Right kidney (tissue), 1 donor: ENCODE data around the gene BST1.
A peak's percentile ranks its signal among the peaks of the same experiment; 100 is the strongest.
"Not testable (repeated sequence)": the region's sequence is repeated elsewhere in the genome, so short reads cannot be mapped to it uniquely, and the experiment has no call there.

ENCODE experiments used
- DNase-seq: peaks from one replicate; pipeline ENCODE4 v3.0.0-alpha.2; 2016

Gene BST1

DNA sequence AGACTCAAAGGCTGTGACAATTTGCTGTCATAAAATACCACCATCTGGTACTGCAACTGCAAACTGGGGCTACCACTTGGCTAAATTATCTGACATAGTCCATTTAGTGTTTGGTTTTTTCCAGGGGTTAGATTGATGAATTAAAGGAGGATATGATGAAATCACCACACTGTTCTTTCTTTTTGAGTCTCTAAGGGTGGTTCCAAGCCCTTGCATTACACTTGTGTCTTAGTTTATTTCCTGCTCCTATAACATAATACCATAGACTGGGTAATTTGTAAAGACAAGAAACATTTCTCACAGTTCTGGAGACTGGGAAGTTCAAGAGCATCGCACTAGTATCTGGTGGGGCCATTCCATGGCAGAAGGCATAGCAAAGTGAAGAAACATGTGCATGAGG is 43.2 kb downstream of the BST1 start:
- no peak for DNase-seq

DNA sequence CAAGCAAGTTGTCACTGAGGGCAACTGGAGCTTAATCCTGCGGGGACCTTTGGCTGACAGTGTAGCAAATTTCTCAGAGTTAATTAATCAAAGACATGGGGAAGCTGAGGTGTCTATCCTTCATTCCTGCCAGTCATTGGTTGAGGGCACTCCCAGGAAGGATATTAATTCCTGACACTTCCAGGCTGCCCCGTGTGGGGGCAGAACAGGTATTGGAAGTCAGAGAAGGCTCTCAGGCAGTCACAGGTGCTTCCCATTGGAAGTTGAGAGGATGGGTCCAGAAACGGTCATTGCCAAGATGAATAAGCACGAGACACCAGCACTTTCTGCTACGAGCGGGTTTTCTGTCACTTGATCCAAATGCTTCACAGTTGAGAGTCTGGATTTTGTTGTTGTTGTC is 46.1 kb downstream of the BST1 start:
- no peak for DNase-seq

DNA sequence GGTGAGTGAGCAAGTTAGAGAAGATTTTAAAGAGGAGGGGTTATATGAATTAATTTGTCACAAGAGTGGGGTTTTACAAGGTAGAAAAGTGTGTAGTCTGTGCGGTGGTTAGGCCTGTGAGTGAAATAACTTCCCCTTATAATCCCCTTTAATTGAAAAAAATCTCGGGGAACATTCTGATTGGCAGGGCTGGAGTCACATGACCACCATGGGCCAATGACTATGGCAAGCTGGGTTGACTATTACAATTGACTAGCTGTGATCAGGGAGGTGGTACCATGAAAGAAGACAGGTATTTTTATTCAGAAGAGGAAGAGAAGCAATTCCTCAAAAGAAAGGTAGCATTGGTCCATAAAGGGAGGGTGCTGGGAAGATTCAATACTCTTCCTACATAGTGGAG is 48.3 kb downstream of the BST1 start:
- DNase-seq = no peak

DNA sequence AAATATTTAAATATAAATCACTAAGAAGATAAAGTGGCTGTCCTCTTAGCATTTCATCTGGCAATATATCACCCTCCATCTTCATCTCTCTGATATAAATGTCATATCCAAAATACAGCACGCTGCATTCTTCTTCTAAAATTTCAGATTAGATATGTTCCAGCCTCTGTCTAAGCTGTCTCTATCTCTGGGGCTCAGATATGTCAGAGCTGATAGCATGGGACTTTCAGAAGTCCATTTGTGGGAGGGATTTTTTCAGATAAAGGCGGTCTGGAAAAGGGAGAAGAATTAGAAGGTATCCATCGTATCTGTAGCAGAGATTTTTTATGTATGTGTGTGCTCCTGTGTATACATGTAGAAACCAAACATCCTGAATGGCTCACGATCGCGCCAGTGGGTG is 50.2 kb downstream of the BST1 start:
- DNase-seq = no peak

DNA sequence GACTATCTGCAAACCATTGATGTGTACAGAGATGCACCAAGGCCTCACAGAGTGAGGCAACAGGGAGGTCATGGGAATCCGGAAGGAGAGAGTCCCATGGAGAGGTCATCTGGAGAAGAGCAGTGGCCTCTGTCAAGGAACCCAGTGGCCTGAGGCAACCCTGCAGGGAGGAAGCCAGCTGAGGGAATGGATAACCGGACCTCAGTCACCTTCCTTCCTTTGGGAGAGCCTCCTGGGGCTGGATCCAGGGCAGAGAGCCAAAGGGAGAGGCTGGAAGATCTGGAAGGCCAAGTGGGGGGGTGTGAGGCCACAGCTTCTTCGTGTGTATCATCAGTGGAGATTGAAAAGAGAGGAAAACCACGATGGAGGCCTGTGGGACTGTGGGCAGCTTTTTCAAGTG is 50.9 kb downstream of the BST1 start:
- no peak for DNase-seq

DNA sequence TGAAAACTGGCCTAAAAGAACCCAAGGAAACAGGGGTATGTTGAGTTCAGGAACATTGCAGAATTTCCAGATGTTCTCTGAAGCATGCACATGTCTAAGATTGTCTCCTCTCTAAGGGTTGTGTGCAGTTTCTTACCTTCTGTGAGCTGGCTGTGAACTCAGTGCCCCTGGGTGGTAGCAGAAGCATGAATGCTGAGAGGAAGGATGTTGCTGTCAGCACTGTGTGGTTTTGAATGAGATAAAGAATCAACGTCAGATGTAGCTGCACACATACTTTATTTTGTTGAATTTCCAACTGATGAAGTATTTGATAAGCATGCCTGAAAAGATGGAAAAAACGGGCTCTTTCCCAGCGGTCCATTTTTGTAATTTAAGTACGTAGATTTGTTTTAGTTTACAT is 51.5 kb downstream of the BST1 start:
- no peak for DNase-seq

DNA sequence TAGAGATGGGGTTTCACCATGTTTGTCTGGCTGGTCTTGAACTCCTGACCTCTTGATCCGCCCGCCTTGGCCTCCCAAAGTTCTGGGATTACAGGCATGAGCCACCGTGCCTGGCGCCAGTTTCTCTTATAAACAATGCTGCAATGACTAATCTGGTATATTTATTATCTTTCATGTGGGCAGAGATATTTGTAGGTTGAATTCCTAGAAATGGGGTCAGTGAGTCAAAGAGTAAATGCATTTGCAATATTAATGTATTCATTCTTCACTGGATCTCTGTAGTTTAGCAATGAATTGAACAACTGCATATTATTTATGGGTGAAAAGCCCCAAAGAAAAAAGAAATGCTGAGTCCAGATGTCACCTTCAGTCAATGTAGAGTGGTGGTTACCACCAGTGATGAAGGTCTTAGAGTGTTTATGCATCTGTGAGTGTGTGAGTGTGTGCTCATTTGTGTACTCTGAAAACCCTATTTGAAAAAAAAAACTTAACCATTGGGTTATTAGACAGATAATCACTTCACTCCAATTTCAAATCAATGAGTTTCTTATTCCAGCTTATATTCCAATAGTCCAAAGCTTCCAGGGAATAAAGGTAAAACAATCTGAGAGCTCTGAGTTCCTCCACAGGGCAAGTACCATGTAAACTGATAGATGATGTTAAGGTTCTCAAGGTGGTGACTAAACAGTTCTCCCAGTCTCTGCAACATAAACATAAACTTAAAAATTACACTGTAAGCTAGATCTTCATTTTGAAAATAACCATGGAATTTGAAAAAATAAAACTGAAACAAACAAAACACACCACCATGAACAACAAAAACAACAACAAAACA is 52.7 kb downstream of the BST1 start:
- no peak for DNase-seq

DNA sequence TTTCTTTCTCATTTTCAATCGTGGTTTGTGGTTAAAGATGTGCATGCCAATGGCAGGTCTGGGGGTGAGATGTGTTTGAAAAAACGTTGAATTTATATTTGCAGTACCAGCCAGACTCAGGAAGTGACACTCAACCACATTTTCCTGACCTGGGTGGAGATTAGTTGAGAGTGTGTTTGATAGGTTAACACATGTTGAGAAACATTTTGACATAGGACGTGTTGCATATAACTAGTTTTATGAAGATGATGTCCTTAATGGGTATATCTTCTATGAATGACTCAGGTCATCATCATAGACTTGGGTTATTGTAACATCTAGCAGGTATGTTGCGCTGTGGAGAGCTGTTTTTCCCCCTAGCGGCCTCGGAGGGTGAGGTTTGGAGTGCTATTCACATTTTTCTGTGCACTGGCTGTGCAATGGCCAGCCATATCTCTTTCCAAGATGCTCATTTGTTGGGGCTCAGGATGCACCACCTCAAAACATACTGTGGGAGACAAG is 53.5 kb downstream of the BST1 start:
- no peak for DNase-seq

DNA sequence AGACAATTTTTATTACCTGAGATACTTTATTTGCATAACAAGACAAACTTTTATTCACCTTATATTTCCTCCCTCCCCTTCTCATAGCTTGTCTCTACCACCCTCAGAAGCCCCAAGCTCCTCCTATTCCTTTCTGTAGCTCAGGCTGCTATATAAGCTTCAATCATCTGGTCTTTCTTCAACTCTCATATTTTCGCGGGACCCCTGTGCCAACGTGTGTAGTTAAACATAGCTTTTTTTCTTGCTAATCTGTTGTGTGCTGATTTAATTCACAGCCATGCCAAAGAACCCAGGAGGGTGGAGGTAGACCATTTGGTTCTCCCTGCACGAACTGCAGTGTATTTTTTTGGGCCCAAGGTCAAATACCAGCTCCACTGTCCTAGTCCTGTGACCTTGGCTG is 54.2 kb downstream of the BST1 start:
- DNase-seq = no peak

DNA sequence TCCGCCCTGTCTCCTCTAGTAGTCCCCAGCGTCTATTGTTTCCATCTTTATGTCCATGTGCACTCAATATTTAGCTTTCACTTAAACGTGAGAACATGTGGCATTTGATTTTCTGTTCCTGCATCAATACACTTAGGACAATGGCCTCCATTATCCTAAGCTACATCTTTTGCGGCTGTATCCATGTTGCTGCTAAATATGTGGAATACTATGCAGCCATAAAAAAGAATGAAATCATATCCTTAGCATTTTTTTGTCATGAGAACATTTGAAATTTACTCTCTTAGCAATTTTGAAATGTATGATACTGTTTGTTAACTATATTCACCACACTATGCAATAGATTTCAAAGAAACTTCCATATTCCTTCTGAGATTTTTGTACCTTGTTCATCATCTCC is 55.4 kb downstream of the BST1 start:
- no peak for DNase-seq

DNA sequence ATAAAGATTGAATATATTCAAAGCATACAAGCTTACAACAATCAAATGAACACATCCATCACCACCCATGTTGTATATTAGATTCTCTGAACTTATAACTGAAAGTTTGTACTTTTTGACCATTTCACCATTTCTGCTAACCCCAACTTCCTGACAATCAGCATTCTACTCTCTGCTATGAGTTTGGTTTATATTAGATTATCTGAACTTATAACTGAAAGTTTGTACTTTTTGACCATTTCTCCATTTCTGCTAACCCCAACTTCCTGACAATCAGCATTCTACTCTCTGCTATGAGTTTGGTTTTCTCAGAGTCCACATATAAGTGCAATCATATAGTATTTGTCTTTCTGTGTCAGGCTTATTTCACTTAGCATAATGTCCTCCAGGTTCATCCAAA is 59.6 kb downstream of the BST1 start:
- not testable (repeated sequence) for DNase-seq

DNA sequence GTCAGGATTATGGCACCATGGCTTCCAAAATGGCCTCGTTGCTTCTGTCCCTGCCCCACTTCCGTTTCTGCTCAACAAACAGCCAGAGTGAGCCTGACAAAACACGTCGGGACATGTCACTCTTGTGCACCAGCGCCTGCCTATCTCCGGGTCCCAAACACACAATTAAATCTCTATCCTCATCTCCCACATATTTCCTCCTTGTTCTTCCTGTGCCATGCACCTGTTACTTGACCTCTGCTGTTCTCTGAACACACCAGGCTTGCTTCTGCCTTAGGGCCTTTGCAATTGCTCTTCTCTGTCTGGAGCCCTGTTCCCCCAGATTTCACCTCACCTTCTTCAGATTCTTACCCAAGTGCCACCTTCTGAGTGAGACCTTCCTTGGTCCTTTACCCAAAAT is 62.5 kb downstream of the BST1 start:
- no peak for DNase-seq

DNA sequence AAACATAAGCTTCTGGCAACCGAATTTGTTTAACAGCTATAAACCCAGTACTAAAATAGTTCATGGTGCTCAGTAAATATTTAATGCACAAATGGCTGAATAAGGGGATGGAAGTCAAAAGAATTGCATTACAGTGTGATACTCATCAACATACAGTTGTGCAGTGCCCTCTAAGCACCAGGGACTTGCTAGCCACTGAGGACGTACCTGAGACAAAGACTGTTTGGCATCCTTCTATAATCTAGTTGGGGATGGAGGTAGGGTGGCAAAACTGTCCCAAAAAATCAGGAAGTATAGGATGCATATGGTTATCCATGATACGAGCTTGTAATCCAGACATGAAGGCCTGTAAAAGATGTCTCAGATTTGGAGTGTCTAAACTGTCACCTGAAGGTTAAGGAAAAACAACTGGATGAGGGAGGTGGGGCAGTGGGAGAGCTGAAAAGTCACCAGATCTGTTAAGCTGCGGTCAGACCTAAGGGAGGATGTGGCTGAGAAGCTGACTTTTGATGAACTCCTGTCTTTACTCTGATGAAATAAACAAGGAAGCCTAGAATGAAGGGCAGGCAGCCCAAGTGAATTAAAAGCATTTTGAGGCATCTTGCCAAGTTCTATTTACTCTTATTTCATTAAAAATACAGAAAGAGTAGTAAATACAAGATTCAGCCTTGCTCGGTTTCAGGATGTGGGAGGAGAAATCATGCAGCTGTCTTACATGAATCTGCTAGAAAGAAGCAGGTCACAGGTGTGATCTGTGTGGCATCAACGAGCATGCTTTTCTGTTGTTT is 63.2 kb downstream of the BST1 start:
- no peak for DNase-seq

DNA sequence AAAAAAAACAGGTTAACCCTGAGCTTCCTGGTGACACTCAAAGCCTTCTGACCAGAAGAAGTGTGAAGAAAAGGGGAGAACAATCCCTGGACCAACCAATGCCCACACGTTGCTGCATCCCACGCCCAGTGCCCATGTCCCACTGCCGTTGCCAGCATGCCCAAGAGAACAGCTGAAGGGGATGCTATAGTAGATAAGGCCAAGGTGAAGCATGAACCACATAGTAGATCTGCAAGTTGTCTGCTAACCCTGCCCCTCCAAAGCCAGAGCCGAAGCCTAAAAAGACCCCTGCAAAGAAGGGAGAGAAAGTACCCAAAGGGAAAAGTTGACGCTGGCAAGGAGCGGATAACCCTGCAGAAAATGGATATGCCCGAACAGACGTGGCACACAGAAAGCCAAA is 64.0 kb downstream of the BST1 start:
- DNase-seq = no peak

DNA sequence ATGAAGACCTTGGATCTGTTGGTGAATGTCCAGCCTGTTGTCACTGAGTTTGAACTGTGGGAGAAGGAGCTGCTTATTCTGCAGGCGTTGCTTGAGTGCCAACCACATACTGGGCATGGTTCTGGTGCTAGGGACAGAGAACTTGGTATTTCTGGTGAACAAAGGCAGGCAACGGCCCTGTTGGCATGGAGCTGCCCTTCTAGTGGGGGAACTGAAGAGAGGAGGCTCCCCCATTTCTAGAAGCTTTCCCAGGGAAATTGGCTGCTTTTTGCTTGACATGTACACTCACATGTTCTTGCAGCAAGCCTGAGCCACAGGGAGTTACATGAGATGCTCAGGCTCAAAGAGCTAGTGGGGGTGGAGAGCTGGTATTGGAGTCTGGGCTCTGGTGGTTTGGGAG is 66.3 kb downstream of the BST1 start:
- DNase-seq = no peak

DNA sequence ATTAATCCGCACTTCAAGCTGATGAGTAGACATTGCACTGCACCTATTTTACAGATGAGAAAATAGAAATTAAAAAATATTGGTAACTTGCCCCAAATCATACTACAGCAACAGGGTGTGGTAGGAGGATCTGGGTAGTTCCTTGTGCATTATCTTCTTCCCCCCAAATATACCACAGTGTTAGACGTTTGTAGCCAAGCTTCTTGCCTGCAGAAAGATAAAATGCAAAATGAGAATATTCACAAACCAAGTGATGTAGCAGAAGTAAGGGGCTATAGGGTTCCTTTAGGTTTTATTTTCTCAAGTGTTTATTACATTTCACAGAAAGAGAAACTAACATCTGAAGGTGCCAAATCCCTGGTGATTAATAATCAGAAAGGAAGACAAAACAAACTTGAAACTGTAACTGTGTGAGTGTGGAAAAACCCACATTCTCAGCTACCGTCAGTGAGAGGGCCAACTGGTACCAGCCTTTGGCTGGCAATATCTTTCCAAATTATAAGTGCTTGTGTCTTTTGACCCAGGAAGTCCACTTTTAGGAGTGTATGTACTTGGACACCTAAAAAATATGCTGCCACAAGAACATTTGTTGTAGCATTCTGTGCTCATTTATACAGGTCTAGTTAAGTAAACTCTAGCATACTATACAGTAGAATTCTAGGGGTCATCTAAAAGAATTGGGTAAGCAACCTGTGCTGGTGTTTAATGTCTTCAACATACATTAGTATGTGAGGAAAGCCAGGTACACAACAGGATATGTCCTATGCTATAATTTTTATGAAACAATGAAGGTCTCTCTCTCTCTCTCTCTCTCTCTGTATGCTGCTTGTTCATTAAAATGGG is 68.6 kb downstream of the BST1 start:
- DNase-seq = no peak

DNA sequence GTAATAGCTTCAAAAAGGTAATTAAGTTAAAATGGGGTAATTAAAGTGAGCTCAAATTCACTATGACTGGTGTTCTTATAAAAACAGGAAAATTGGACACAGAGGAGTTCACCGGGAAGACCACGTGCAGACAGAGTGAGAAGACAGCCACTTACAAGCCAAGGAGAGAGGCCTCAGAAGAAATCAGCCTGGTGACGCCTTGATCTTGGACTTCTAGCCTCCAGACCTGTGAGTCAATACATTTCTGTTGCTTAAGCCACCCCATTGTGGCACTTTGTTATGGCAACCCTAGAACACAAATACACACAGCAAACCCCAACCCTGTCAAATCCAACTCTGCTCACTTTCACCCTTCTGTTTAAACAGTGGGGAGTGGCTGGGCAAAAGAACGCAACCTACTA is 71.2 kb downstream of the BST1 start:
- DNase-seq = no peak

DNA sequence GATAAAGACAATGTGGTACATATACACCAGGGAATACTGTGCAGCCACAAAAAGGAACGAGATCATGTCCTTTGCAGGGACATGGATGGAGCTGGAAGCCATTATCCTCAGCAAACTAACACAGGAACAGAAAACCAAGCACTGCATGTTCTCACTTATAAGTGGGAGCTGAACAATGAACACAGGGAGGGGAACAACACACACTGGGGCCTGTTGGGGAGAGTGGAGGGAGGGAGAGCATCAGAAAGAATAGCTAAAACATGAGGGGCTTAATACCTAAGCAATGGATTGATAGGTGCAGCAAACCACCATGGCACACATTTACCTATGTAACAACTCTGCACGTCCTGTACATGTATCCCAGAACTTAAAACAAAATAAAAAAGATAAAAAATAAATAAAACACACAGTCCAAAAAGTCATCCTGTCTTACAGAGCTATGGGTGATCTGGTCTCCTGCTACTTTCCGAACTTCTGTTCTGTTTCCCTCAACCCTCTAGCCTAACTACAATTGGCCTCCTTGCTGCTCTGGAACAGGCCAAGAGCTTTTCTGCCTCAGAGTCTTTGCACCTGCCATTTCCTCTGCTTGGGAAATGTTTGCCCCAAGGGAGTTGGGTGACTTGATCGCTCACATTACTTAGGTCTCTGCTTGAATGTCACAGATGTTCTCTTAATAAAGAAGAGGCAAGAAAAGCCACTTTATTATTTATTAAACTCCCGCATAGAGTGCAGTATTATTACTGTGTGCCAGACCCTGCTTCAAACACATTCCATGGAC is 74.2 kb downstream of the BST1 start:
- no peak for DNase-seq

DNA sequence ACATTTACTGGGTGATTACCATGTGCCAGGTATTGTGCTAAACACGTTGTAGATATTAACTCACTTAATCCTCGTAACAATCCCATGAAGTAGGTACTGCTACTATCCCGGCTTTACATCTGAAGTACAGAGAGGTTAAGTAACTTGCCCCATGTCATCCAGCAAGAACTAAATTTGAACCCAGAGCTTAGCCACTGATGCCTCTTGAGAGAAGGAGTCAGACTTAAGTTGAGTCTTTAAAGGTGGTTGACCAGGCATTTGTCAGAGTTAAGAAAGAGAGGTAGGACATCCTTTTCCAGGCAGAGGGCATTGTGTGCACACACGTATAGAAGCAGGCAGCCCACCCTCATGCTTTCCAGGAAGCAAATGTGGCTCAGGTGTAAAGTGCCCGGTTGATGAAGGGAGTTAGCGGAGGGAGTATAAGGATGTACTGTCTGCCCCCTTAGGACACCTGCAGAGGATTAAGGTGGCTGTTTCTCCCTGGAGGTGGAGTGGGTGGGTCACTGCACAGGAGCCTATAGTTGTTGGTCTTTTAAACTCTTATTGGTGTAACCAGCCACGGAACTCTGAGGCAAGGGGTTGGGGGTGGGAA is 74.9 kb downstream of the BST1 start:
- no peak for DNase-seq

DNA sequence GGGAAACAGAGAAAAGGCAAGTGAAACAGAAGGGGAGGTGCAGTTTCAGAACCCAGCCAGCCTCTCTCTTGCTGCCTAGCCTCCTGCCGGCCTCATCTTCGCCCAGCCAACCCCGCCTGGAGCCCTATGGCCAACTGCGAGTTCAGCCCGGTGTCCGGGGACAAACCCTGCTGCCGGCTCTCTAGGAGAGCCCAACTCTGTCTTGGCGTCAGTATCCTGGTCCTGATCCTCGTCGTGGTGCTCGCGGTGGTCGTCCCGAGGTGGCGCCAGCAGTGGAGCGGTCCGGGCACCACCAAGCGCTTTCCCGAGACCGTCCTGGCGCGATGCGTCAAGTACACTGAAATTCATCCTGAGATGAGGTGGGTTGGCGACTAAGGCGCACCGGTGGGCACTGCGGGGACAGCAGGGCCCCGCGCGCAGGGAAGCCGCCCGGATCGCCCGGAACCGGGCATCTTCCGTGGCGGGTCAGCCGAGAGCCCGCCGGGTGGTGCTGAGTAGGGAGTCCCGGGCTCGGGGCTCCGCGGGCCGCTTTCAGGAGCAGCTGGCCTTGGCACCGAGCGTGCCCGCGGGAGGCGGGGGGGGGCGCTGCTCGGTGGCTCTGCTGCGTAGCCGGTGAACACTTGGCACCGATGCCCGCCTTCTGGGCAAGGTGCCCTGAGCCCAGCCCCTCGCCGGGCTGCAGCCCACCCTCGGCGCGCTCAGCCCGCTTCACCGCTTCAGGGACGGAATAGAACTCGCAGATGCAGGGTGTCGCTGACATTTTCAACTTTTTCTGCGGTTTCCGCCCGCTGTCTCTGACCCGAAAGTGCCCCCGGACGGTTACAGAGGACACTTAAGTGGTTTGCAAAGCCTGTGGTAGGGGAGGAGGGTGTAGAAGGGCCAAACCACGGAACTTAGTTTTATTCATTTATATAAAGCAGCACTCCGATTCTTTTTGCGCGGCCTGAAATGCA is 75.7 kb downstream of the BST1 start, which contains the start of gene CD38:
Gene CD38, plus strand, starts transcription at position 40 of the 953 bp plus-strand sequence. Its CDS starts 87 bp downstream, at position 127.
- peak; percentile 67 for DNase-seq
